ENCODE measurements around the gene SLC35D2.
"Not testable (repeated sequence)": the region's sequence is repeated elsewhere in the genome, so short reads cannot be mapped to it uniquely, and the experiment has no call there.

The SLC35D2 gene

GRCh38 chr9:96317335-96317980 is 66.1 kb downstream of the SLC35D2 start:
- peak; percentile 77 for DNase-seq (ENCODE audit: low read depth, low spot score)

GRCh38 chr9:96309850-96310249 is 73.7 kb downstream of the SLC35D2 start:
- DNase-seq (ENCODE audit: low read depth, low spot score): no peak

GRCh38 chr9:96306958-96307357 is 76.6 kb downstream of the SLC35D2 start:
- not testable (repeated sequence) for DNase-seq (ENCODE audit: low read depth, low spot score)

- no peak for DNase-seq (ENCODE audit: low read depth, low spot score)
These were observed 78.3 kb downstream of the SLC35D2 start for GRCh38 chr9:96305171-96305570.

GRCh38 chr9:96304230-96304629 is 79.3 kb downstream of the SLC35D2 start:
- DNase-seq (ENCODE audit: low read depth, low spot score): no peak

GRCh38 chr9:96302021-96302420 is 81.5 kb downstream of the SLC35D2 start, which contains the start of gene HSD17B3:
Gene HSD17B3 (minus strand): TSS chr9:96302176. CDS start chr9:96302104, 72 bp downstream.
- peak; percentile 48 for DNase-seq (ENCODE audit: low read depth, low spot score)

DNA sequence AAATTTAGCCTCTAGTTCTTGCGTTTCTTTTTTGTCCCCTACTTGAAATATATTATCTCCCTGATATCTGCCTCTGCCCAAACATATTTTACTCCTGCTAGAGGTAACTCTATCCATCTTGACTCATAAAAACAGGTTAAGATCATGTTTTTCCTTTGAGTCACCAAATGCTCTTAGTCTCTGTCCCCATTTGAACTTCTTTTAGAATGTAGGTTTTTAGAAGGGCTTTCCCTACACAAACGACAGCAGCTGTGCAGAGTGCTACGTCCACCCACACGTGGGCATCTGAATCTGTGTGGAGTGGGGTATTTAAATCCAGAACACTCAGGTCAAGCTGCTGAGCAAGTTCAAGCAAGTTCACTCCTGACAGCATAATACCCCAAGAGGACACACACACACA is 83.7 kb downstream of the SLC35D2 start:
- peak; percentile 17 for DNase-seq (ENCODE audit: low read depth, low spot score)

GRCh38 chr9:96294159-96294545 is 89.4 kb downstream of the SLC35D2 start:
- DNase-seq (ENCODE audit: low read depth, low spot score): no peak

DNA sequence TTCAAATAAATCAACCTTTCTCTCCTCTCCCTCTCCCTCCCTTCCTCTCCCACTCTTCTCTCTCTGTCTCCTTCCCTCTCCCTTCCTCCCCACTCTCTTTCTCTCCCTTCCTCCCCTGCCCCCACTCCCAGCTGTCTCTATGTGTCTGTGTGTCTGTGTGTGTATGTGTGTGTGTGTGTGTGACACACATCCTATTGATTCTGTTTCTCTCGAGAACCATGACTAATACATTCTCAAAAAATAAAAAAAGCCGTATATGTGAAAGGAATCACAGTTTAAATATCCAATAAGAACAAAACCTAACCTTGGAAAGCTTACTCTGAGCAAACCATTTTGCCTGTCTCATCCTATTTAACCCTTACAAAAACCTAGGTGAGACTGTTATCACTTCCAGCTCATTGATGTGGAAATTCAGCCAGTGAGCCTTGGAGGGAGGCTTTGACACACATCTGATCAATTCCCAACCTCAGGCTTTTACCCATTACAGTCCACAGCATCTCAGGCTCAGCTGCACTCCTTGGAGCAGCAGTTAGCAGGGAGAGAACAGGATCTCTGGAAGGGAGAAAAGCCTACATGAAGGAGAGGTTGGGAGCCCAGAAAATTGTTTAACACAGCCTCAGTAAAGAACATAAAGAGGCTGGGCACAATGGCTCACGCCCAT is 89.9 kb downstream of the SLC35D2 start:
- no peak for DNase-seq (ENCODE audit: low read depth, low spot score)

DNA sequence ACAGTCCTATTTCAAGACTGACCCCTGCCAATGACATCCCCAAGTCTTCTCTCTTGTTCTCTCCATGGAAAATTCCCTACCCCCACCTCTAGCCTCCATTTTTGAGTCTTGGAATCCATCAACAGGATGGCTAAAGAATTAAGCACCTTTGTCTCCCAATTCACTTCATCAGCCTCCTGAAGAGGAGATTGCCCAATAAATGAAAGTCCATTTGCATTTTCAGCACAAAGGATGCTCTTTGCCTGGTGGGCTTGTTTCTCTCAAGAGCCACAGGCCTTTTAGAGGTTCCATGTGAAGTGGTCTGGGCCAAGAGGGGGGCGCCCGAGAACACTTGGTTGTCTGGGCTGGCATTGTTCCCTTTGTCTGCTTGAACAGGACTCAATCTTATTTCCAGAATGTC is 94.1 kb downstream of the SLC35D2 start:
- DNase-seq (ENCODE audit: low read depth, low spot score): no peak

DNA sequence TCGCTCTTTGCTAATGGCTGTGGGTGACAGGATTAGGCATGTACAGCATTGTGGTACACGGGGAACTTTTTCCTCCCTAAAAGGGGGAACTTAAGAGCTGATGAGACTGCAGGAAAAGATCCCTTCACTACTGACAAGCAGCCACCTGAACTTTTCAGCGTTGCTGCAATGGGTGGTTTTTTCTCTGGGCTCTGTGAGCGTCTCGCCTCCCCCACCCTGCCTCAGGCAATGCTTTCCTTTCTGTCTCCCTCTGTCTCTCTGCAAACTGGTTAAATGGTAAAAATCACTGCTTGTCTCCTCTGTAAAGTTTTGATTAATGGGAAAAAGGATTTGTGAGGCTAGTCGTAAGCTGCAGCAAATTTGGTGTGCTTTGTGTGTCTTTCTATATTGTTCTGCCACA is 101.9 kb downstream of the SLC35D2 start:
- DNase-seq (ENCODE audit: low read depth, low spot score): no peak

- no peak for DNase-seq (ENCODE audit: low read depth, low spot score)
These were observed 103.6 kb downstream of the SLC35D2 start for GRCh38 chr9:96279932-96280331.

- no peak for DNase-seq (ENCODE audit: low read depth, low spot score)
These were observed 108.6 kb downstream of the SLC35D2 start for GRCh38 chr9:96274939-96275338.

Measured in astrocyte of the hippocampus (primary cell).